SIG-M5 (cell line): ENCODE data around the gene TMEM120A.

Source experiments
- DNase-seq: peaks from one replicate; lab custom pipeline; 2025; lab: John Stamatoyannopoulos, UW

The TMEM120A gene

DNA sequence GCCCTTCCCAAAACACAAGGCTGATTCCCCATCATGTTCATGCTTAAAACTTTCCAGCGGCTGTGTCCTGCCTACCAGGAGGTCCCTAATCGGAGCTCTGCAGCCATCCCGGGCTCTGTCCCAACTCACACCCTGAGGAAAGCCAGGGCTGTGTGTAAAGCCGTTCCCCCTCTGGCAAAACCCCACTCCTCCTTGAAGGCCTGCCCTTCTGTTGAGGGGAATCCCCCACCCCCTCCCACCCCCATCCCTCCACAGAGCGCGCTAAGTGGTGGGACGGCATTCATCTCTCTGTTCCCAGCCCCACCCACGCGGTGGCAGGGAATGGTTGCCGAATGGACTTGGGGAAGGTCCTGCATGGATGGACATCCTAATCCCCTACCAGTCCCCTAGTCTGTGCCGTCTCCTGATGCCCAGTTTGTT lies 667 bp upstream of the TMEM120A start:
- no peak for DNase-seq

- no peak for DNase-seq
Observed at GRCh38 chr7:75993689-75994387, 557 bp downstream of the TMEM120A start.

DNA sequence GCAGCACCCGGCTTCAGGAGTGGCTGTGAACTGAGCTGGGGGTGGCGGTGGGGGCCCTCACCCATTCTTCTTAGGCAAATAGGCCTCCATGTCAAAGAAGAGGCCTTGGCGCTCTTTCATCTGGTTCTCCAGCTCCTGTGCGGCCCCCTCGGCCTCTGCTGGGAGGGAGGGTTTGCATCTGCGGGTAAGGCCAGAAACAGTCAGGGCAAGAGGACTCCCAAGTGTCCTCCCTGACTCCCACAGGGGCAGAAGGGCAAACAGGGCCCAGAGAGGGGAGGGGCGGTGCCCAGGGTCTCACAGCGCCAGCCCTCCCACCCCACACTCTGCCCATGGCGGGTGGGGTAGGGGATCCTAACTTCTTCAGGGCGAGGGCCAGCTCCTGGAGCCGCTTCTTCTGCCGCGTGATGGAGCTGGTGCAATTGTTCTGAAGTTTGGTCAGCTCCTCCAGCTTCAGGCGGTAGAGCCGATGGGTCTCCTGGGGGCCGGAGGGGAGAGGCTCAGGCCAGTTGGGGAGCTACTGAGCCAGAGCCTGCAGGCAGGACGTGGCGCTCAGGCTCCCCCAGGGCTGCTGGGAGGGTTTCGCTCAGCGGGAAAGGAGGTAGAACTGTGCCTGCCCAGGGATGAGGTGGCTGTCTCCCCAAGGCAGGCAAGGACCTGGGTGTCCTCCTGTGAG lies 2.2 kb downstream of the TMEM120A start:
- DNase-seq: no peak

DNA sequence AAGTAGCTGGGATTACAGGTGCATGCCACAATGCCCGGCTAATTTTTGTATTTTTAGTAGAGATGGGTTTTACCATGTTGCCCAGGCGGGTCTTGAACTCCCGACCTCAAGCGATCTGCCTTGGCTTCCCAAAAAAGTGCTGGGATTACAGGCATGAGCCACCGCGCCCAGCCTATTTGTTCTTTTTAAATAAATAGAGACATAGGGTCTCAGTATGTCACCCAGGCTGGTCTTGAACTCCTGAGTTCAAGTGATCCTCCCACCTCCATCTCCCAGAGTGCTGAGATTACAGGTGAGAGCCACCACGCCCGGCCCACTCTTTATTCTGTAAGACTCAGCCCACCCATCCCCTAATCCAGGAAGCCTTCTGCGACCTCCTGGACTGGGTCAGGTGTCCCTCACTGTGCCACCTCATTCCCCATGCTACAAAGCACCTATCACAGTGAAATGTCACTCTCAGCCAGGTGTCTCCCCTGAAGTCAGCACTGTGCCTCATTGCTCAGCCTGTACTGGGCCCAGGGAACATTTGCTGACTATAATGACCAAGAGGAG lies 2.8 kb downstream of the TMEM120A start:
- DNase-seq: no peak

DNA sequence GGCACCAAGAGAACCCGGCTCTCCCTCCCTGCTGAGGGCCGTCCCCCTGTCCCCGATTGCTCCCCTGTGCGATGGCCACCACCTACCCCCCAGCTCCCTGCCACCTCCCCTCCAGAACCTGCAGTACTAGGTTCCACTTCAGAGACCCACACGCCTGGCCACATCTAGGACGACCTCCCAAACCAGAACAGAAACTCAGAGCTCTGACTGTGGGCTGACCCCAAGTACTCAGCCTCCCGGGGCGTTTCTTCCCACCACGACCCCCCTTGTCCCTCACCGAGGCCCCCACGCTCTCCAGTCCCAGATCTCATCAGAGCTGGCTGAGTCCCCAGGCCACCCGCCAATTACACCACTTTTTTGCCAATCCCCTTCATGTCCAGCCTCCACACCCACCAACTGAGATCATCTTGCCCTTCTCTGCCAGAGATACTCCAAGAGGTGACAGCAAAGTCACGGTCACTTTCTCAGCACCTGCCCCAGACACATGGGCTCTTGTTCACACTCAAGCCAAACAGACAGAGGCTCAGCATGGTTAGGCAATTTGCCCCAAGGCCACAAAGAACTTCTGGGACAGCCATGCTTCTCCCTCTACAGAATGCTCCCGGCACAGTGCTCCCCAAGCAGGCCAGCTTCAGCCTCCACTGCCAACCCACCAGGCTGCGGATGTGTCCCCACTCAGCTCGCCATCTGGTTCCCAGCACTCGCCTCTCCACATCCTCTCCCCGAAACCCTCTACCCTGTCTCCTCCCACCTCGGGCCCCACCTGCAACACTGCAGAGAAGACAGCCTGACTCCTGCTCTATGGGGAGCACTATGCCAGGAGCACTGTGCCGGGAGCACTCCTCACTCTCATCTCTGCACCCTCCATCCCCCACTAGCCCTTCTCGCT lies 4.7 kb downstream of the TMEM120A start:
- no peak for DNase-seq

- no peak for DNase-seq
Observed at GRCh38 chr7:75988568-75989499, 5.6 kb downstream of the TMEM120A start.

DNA sequence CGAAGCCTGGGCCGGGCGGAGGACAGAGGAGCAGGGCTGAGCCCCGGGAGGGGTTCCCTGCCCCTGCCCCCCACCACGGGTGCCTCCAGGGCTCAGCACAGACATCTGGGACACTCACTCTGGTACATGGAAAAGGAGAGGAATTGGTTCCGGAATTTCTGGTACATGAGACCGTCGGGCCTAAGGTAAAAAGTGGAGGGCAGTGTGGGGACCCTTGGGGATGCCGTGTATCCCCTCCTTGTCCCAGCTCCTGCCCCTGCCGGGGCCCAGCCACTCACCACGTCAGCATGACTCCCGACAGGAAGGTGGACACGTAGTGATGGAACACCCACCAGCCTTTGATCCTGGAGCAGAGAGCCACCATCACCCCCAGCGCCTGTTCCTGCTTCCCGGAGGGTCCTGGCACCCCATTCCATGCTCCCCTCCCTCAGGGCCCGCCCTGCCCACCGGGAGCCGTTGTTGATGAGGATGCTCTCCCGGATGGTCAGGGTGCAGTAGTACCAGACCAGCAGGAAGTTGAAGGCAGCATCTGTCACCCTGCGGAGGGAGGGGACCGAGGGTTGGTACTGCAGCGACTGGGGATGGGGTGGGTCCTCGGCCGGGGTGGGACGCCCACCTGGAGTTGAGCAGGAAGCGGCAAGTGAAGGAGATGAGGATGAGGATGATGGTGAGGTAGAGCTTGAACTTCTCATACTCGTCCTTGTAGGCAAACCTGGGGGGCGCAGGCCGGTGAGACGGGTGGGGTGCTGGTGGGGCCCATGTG lies 6.4 kb downstream of the TMEM120A start:
- DNase-seq: no peak

- DNase-seq: no peak
Observed at GRCh38 chr7:75987026-75987804, 7.2 kb downstream of the TMEM120A start.

- DNase-seq: no peak
Observed at GRCh38 chr7:75986147-75986781, 8.1 kb downstream of the TMEM120A start.

DNA sequence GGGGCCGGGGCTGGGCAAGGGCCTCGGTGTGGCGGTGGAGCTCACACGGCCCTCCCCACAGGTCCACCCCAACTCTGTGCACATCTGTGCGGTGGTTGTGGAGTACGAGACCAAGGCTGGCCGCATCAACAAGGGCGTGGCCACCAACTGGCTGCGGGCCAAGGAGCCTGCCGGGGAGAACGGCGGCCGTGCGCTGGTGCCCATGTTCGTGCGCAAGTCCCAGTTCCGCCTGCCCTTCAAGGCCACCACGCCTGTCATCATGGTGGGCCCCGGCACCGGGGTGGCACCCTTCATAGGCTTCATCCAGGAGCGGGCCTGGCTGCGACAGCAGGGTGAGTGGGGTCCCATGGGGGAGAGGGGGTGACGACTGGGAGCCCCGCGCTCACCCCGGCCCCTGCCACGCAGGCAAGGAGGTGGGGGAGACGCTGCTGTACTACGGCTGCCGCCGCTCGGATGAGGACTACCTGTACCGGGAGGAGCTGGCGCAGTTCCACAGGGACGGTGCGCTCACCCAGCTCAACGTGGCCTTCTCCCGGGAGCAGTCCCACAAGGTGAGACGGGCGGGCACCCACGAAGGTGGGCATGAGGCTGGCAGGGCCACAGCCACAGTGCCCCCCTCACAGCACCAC lies 8.8 kb downstream of the TMEM120A start:
- no peak for DNase-seq

DNA sequence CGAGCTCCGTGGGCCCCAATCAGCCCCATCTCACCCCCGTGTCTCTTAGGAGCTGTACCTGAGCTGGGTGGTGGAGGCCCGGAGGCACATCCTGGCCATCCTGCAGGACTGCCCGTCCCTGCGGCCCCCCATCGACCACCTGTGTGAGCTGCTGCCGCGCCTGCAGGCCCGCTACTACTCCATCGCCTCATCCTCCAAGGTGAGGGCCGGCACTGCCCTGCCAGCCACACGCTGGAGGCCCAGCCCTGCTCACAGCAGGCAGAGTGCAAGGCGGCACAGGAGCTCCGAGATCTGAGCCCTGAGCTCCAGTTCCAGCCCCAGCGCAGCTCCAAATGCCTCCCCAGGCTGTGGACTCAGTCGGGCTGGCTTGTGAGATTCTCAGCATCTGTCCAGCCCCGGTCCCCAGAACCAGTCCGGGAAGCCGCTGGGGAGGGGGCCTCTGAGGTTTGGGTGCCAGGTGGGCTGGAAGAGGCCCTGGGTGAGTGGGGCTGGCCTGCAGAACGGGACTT lies 9.3 kb downstream of the TMEM120A start:
- DNase-seq: no peak

GRCh38 chr7:75984130-75985008 lies 10.0 kb downstream of the TMEM120A start:
- no peak for DNase-seq

GRCh38 chr7:75983471-75984129 lies 10.8 kb downstream of the TMEM120A start:
- DNase-seq: no peak

DNA sequence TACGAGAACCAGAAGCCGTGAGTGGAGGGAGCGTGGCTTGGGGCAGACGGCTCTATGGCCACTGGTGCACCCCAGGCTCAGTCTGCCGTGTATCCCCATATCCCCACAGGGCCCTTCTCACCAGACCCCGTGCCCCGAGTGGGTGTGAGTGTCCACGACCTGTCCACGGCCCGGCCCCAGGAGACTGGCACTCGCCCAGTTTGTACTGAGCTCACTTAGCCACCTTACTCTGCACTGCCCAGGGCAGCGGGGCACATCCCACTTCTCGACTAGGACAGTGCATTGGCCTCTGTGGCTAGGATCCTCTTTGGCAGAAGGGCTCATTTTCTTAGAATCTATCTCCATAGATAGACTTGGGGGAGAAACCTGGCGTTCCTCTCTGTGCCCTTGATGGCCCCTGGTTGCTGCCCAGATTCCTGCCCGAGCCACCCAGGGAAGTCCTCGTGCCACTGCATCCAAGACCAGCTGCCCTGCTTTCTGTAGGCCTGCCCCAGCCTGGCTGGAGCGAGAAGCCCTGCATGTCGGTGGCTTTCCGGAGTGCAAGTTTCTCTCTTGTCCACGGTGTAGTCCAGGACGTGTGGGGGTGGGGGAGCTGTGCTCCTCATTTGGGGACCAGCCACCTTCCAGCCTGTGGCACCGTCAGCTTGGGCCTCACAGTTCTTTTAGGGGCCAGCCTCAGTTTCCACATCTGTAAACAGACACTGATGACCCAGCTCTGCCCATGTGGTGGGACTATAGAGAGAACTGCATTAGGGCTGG lies 11.9 kb downstream of the TMEM120A start:
- DNase-seq: no peak

DNA sequence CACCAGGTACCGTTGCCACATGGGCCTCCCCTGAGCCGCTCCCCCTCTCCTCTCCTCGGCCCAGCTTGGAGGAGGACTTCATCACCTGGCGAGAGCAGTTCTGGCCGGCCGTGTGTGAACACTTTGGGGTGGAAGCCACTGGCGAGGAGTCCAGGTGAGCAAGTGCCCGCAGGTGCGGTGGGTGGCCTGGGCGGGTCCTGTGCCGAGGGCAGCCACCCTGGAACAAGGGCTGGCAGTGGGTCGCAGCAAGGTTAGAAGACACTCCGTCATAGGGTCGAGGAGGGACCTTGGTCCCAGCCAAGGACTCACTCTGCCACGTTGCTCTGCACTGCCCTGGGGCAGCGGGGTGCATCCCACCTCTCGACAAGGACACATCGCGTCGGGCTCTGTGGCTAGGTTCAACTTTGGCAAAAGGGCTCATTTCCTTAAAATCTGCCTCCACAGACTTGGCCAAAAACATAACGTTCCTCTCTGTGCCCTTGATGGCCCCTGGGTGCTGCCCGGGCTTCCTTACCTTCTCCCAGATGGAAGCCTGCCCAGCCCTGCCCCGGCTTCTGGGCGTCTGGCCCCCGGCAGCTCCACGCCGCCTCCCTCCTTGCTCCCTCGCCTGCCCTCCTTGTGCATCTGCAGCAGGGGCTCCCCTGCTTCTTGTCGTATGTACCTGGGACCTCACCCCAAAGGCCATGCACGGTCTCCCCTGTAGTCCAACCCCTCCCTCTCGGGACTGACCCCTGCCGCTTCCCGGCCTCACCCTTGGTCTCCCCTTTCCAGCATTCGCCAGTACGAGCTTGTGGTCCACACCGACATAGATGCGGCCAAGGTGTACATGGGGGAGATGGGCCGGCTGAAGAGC lies 12.7 kb downstream of the TMEM120A start:
- no peak for DNase-seq

DNA sequence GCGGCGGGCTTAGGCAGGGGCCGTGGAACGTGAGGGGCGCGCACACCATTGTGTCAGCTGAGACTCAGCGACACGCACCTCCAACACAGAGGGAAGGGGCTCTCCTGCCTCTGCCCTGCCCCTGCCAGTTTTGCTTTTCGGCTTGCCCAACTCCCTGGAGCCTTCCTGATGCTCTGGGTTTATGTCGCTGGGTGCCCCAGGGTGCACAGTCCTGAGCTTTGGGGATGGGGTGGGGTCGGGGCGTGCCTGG lies 13.3 kb downstream of the TMEM120A start:
- no peak for DNase-seq
